ENCODE data around the gene PAK4.
"Not testable (repeated sequence)": the region's sequence is repeated elsewhere in the genome, so short reads cannot be mapped to it uniquely, and the experiment has no call there.

PAK4 gene

GRCh38 chr19:39100500-39101166 lies 25.0 kb upstream of the PAK4 start:
- no peak for DNase-seq (ENCODE audit: low read depth in 2 of 2)

GRCh38 chr19:39103151-39103550 lies 22.4 kb upstream of the PAK4 start:
- DNase-seq (ENCODE audit: low read depth in 2 of 2) = no peak

DNA sequence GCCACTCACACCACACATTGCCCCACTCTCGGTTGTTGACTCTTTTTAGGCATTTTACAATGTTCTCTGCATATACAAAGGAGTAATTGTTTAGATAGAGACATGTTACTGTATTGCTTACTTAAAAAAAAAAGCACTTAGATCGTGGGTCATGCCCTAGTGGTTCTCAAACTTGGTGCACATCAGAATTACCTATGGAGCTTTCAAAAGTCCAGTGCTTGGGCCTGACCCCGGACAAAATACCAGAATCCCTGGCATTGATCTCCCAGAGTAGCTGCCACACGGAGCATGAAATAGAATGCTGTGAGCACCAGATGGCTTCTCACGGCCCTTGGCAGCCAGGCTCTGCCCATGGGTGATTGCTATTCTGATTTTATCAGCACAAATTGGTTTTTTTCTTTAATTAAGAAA lies 21.4 kb upstream of the PAK4 start:
- no peak for DNase-seq (ENCODE audit: low read depth in 2 of 2)

DNA sequence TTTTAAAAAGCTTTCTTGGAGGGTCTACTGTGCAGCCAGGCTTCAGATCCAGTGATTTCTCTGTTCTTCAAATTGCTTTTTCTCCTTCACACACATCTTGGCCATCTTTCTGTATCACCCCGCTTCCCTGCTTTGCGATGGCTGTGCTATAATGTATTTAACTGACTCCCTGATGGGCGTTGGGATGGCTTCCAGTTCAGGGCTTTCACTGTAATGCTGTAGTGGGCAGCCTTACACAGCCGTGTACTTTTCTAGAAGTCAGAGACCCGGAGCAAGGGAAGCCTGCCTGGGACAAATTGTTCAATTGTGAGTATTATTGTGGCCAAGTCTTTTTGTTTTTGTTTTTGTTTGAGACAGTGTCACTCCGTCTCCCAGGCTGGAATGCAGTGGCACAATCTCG lies 19.4 kb upstream of the PAK4 start:
- DNase-seq (ENCODE audit: low read depth in 2 of 2) = no peak

- no peak for DNase-seq (ENCODE audit: low read depth in 2 of 2)
These were observed 15.9 kb upstream of the PAK4 start for GRCh38 chr19:39109641-39110040.

DNA sequence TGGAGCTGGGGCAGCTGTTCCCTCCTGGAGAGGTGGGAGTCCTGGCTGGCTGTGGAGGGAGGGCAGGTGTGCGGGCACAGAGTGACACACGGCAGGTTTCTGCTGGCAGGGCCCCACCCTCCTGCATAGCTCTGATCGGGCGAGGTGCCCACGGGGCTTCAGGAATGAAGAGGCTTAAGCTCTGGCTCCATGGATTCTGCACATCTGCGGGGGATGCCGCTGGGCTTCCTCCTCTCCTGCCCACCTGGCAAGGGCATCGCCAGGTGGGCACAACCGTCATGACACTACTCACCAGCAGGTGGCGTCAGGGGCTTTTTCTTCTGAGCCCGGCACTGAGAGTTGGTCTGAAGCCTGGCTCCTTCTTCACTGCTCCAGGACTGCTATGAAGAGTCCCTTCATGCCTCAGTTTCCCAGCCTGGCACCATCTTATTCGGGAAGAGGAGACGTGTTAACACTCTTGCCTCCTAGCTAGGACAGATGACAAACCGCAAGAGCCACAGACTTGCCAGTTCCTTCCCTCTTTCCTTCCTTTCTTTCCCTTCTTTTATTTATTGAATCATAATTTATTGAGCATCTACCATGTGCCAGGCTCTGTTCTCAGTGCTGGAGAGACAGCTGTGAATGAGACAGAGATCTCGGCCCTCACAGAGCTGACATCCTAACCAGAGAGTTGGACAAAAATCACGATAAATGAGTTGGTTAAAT lies 15.2 kb upstream of the PAK4 start:
- DNase-seq (ENCODE audit: low read depth in 2 of 2) = peak; percentile 29 to 59

DNA sequence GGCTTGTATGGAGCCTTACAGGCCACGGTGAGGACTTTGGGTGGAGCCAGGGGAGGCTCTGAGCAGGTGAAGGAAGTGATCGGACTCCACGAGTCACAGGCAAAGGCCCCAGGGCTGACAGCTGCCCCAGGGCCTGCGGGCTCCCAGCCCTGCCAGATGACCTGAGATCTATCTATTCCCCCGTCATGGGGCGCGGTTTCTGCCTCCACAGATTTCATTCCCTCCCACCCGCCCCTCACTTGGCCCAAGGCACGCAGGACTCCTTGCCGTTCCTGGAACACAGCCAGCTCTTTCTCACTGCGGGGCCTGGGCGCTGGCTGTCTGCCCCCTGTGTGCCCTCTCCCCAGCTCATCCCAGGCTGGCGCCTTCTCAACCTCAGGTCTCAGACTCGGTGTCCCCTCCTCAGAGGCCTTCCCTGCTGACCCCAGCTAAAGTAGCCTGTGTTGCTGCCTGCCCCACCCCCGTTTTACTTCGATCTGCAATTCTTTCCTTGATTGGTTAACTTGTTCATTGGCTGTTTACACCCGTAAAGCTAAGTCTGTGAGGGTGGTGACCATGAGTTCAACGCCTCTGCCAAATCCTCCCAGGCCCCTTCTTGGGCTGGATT lies 13.9 kb upstream of the PAK4 start:
- DNase-seq (ENCODE audit: low read depth in 2 of 2) = no peak

GRCh38 chr19:39112338-39112890 lies 13.2 kb upstream of the PAK4 start:
- no peak for DNase-seq (ENCODE audit: low read depth in 2 of 2)

DNA sequence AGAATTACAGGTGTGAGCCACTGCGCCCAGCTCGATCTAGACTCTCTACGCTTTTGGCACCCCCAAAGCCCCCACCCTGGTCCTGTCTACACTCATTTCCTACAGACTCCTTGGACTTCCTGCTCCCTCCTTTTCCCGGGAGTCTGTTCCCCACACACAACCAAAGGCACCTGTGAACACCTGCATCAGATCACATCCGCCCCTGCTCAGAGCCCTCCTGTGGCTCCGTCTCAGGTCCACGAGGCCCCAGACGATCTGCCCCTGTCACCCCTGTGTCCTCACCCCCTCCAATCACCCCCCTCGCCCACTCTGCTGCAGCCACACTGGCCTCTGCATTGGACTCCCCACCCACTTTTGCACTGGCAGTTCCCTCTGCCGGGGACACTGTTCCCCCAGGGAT lies 12.4 kb upstream of the PAK4 start:
- no peak for DNase-seq (ENCODE audit: low read depth in 2 of 2)

GRCh38 chr19:39115105-39115847 lies 10.3 kb upstream of the PAK4 start:
- no peak for DNase-seq (ENCODE audit: low read depth in 2 of 2)

- DNase-seq (ENCODE audit: low read depth in 2 of 2) = not testable (repeated sequence)
These were observed 8.6 kb upstream of the PAK4 start for GRCh38 chr19:39117023-39117422.

DNA sequence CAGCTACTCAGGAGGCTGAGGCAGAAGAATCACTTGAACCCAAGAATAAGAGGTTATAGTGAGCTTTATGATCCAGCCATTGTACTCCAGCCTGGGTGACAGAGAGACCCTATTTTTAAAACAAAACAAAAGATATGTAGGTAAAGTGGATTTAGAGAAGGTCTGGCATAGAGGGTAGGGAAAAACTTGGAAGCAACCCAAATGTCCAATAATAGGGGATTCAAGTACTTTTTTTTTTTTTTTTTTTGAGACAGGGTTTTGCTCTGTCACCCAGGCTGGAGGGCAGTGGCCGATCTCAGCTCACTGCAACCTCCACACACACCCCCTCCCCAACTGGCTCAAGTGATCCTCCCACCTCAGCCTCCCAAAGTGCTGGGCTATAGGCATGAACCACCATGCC lies 5.8 kb upstream of the PAK4 start:
- DNase-seq (ENCODE audit: low read depth in 2 of 2) = no peak

GRCh38 chr19:39122934-39123731 lies 2.5 kb upstream of the PAK4 start:
- DNase-seq (ENCODE audit: low read depth in 2 of 2) = no peak

DNA sequence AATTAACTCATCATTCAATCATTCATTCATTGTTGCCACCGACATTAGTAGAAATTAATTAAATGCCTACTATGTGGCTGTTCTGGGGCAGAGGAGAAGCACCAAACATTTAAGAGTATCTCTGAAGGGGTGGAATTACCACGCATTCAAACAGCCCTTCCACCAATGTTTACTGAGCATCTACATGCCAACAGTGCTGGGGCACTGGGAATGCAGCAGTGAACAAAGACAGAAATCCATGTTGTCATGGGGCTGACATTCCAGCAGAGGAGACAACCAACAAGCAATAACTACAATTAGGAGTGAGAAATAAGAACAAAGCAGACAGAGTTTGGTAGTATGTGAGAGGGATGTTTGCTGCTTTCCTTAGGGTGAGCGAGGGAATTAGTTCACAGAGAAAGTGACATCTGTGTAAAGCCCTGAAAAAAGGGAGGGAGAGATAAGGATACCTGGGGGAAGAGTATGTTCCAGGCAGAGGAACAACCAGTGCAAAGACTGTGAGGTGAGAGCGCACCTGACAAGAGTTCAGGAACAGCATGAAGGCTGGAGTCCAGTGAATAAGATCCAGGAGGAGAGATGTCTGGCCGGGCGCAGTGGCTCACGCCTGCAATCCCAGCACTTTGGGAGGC lies 1.3 kb upstream of the PAK4 start:
- DNase-seq (ENCODE audit: low read depth in 2 of 2) = no peak

DNA sequence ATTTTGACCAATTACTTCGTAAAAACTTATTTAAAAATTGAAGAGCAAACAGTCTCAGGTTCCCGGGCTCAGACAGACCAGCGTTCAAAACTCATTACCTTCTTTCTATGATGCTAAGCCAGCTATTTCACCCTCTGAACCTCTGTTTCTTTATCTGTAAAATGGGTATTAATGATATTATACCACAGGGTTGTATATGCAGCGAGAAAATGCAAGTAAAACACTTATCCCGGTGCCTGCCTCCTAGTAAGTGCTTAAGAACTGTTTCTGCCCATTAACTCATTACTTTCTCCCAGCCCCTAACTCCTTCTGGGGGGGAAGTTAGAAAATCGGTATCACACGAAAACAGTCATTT lies 410 bp upstream of the PAK4 start:
- DNase-seq (ENCODE audit: low read depth in 2 of 2) = no peak

DNA sequence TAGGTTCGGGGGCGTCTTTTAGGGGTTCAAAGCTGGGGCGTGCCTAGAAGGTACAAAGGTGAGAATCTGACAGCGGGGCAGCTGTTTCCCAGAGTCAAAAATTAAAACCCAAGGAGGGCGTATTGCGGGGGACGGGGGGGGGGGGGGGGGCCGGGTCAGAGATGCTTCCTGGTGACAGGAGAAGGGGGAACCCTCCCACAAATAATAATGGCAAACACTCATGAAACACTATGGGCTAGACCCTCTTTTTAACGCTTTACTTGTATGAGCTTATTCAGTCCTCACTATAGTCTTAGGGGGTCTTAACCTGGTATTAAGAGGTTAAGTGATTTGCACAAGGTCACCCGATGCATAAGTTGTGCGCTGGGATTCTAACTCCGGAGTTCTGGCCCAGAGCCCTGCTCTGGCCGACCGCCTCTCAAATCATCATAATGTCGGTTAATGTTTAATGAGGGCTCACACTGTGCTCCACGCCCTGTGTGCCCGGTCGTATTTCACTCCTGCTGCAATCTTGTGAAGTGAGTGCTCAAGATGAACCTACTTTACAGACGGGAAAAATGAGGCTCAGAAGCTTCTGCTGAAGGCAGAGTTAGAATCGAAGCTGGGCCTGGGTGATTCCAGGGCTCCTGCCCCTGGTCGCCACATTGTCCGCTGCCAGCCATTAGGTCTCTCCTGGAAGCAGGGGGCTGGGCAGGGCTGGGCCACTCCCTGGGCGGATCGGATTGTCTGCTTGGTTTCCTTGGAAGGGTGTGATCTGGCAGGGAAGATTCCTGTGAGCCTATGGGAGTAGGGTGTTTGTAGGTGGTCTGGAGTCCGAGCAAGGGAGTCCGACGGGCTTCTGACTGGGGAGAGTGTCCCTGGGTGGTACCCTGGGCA lies 964 bp downstream of the PAK4 start:
- no peak for DNase-seq (ENCODE audit: low read depth in 2 of 2)

DNA sequence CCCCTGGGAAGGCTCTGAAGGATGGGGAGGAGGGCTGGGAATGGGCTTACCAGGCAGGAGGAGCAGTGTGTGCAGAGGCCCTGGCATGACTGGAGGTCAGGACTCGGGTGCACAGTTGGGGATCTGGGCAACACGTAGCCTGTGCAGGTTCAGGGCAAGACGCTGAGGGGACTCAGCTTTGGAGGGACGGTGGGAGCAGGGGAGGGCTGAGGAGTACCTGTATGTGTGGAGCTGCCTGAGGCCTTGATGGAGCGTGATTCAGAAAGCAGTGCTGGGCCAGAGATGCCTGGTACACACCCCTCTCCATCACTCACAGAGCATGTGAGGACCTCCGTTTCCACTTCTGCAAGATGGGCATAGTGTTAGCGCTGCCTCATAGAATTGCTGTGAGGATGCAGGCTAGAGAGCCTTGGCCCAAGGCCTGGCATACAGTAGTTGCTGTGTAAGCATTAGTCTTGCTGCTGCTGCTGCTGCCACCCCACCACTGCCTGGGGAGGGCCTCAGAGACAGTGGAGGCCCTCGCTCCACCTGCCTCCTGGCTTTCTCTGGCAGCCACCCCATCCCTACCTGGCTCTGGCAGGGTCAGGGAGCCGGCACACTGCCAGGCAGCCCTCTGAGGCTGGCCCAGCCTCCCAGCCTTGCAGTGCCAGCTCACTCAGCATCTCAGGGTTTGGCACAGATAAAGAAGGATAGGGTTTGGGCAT lies 2.4 kb downstream of the PAK4 start:
- DNase-seq (ENCODE audit: low read depth in 2 of 2) = no peak

- no peak for DNase-seq (ENCODE audit: low read depth in 2 of 2)
These were observed 3.0 kb downstream of the PAK4 start for GRCh38 chr19:39128516-39129079.

GRCh38 chr19:39129116-39129515 lies 3.5 kb downstream of the PAK4 start:
- no peak for DNase-seq (ENCODE audit: low read depth in 2 of 2)

All from stimulated activated CD8-positive, alpha-beta memory T cell treated with anti-CD3 and anti-CD28 coated beads, Interleukin-15, amount 100 ng/mL, for 4 hours (primary cell).